Ramos (cell line): Measurements from ENCODE around the gene STC2.

Experiments
- in situ Hi-C: fragments of 300-500 bp; cut with MboI; formaldehyde crosslinking; loops from one replicate; pipeline ENCODE4 v1.14.3; 2022; ENCODE audit warnings: low sequenced_read_pairs; ENCODE audit not compliant: unreplicated experiment

STC2 gene

DNA sequence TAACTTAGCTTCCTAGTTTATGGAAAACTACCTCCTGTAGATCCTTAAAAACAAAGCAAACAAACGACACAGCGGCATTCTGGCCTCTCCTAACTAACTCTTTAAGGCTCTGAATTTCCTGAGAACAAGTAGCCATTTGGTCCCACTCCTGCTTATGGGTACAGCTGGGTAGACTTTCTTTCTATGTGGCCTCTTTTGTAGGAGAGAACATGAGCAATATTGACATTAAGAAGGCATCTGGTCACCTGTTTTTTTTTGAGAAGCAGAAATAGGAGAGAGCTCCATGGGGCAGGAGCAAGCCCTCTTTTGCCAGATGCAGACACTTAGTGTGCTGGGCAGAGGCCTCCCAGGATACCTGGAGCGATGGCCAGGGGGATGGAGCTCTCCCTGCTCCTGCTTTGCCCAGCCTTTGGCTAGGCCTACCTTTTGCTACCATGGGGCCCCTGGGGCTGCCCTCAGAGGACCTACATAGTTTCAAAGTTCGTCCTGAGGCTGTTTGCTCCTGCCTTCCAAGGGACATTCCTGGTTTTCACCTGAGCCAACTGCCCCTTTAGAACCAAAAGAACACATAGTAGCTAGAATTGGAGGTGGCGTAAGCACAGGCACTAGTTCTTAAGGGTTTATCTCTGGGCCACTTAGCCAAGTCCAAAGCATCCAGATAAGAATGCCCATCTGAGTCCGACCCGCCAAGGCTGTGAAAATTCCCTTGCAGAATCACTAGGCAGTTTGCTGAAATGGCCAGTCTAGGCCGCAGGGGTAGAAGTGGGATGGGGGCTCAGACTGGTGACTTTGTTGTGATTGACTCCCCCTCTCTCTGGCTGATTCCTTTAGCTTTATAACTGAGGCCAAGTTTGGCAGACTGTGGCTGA is 2.4 kb upstream of the STC2 start:
- in situ Hi-C loops, result loop anchor here (25.0 kb wide), 1 partner anchor 618 kb away; no protein-coding TSS in a partner anchor

DNA sequence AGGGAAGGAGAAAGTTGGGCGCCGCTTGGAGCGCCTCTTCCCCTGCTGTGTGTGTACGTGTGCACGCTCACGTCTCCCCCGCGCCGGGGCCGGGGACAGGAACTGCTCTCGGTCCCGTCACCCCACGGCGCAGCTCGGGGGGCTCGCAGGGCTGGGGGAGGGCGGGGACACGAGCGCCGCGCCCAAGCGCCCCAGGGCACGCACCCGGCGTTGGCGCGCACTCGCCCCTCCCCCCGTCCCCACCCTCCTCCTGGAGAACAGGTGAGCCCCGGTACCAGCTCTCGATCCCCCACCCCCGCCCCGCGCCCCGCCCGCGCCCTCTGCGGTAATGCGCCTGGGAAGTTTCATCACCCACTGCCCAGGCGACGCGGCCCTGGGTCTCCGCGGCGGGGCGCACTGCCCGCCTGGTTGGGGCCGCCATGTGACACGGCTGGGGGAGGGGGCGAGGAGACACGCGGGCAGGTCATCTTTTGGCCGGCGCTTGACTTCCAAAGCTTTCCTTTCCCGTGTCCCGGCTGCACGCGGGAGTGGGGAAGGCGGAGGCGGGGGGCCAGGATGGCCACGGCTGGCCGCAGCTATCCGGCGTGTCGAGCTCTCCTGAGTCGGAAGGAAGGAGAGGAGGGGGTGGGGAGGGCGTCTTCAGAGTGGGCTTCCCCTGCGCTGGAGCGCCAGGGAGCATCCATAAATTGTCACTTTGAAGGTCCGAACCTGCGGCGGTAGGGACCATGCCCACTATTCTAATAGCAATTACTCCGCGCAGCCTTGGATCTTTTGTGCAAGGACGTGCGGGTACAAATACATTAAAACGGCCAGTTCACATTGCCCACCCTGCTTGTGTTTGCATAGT is 1.5 kb upstream of the STC2 start:
- in situ Hi-C loops, result loop anchor here (25.0 kb wide), 1 partner anchor 617 kb away; no protein-coding TSS in a partner anchor

DNA sequence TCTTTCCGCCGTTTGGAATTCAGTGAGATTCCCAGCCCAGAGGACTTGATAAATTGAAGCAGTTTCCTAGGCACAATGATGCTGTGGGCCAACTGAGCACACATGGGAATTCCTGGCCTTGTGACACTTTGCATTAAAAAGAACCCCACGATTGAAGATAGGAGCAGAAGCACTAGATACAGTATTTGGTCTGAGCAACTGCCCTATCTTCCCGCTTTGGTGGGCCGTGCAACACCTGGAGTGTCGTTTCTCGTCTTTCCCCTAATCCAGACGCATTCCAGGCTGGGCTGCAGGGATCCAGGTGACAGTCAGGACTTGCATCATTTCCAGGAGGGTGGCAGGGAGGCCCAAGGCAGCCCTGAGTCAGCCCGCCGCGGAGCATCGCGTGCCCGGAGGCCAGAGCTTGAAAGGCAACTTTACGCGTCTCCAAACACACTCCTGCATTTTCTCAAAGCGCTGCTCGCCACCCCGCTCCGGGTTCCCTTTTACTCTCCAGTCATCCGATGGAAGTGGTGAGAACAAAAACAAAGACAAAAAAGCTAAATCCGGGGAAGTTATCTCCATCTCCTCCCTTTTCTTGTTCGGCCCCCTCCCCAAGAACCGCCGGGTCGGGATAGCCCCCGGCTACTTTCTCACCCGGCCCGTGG is 753 bp upstream of the STC2 start:
- in situ Hi-C loops, result loop anchor here (25.0 kb wide), 1 partner anchor 617 kb away; no protein-coding TSS in a partner anchor

DNA sequence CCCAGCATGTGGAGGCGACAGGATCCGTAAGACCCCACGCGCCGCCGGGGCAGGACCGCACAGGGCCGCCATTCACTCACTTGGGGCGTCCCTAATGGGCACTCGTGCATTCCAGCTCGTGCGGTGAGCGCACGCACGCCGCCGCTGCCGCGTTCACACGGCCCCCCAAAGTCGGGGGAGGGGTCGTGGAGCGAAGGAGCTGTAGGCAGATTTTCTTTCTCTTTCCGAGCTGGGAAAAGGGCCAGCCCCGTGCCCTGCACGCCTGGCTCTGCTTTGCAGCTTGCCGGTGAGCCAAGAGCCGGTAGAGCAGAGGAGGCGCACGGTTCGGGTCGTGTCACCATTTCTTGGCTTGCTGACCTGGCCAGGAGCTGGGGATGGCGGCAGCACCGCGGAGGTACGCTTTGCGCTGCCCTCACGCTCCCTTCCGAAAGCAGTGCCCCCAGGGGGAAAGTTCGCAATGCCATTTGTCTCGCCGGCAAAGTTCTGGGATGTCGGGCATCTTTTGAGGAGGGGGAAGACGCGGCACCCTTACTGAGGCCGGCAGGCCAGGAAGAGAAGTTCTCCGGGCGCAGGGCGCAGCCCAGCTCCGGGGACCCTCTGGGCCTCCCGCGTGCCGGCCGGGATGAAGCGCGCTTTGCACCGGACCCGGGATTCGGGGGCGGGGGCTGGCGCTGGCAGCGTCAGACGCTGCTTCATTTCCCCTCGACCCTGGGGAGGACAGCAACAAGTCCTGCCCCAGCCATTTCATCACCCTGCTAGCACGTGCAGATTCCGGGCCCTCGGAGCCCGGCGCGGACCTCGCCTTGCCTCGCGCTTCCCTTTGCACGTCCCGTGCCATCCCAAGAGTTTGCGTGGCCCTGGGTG is 898 bp downstream of the STC2 start:
- in situ Hi-C loops, result loop anchor here (25.0 kb wide), 1 partner anchor 615 kb away; no protein-coding TSS in a partner anchor

DNA sequence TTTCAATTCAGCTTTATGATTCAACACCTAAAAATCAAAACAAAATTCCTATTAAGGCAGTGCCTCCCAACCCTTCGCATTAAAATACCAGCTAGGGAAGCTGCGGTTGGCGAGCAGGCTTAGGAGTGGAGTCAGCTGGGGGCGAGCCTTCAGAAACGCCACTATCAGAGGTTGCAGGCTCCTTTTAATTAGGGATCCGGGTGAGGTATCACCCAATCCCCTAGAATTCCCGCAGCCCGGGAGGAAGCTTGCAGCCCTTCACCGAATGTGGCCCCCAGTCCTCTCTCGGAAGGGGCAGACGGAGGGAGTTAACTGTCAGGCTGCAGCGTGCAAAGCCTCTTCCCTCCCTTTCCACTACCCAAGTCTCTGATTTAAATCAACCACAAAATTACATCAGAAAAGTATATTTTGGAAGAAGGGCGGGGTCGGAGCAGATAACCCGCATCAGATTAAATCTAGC is 1.7 kb downstream of the STC2 start:
- in situ Hi-C loops, result loop anchor here (25.0 kb wide), 1 partner anchor 614 kb away; no protein-coding TSS in a partner anchor

DNA sequence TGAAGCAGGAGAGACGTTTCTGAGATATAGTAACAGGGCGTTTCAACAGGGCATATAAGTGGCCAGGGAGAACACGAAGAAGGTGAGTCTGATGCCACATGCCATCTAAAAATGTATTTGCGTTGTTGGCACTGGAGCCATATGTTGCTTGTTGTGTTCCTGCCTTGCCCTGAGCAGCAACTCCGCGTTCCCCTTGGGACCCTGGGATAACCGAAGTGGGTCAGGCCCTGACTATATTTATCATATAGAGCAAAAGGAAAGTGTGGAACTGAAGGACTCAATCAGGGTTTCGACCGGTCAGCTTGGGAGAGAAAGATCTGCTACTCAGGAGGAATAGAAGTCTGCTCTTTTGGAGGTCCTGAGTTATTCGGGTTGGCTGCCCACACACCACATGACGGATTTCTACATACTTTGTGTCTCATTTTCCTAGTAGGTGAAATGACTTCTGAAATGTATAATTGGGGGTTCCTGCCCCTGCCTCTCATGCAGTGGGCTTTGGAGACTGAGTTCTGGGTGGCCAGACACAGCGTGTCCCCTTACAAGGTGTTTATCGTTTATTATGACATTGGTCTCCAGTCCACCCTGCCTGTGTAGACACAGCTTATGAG is 3.0 kb downstream of the STC2 start:
- in situ Hi-C loops, result loop anchor here (25.0 kb wide), 1 partner anchor 613 kb away; no protein-coding TSS in a partner anchor

DNA sequence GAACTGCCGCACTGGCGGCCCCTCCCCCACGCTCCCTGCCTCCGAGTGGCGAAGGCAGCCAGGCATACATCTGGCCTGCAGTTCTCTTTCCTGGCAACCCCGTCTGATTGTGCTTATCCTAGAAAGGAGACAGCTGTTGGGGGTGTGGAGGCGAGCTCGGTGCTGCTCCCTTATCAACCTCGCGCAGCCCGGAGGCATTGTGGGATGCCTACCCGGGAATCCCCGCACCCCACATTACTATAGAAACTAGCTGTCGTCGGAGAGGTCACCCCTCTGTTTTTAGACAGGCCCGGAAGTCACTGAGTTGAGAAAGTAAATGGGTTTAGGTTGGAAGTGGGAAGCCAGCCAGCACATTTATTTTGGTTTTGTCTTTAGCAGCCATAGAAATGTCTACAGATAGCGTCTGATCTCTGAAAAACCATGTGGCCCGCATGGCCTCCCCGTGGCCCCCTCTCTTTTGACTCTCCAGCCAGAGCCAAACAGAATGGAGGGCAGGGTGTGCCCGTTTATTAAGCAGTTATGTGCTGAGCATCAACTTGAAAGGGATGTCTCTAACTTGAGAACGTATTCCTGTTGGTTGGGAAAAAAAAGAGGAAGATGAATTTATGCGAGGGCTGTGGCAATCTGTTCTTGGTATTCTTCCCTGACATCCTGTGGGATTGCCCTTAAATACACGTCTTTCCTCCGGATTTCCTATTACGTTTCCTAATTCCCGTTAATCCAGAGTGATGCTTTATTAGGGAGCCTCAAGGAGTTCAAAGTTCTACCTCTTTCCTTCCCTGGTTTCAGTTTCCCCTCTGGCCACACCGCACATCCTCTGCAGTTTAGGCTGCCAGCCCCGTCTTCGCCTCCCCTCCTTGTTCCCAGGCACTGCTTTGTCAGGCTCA is 3.9 kb downstream of the STC2 start:
- in situ Hi-C loops, result loop anchor here (25.0 kb wide), 1 partner anchor 612 kb away; no protein-coding TSS in a partner anchor

DNA sequence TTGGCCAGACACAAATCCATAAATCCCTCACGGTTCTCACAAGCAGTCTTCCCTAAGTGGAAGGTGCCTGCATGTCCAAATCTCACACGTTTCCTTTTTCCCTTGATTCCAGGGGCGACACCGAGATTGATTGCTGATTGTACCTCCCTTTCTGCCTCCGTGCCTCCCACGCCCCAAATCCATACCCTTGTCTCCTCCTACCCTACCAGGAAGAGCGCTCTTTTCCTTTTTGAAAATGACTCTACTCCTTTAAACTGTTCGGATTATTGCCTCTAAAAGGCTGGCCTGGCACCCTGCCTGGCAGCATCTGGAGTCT is 4.5 kb downstream of the STC2 start:
- in situ Hi-C loops, result no loop called here

DNA sequence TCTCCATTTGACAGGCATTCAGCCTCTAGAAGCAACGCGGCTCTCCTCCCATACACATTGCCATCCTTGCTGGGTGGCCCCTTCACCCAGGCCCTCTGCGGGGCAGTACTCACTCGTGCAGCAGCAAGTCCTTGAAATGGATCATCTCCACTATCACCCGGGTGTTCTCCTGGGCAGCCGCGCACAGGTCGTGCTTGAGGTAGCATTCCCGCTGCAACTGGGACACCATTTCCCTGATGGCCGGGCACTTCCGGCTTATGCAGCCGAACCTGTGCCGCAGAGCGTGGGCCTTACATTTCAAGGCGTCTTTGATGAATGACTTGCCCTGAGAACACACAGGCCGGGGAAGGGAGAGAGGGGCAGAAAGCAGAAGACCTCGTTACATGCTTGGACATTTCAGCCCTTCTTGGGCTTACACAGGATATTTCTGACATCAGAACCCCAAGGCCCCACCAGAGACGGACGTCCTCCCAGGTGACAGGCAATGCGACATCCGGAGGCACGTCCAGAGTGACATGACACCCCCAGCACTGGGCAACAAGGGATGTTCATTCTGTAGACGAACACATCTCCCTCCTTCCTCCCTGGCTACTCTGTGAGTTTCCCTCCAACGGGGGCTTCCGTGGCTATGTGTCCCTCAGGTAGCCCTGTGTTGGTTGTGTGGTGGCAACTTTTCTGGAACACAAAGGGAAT is 5.0 kb downstream of the STC2 start:
- in situ Hi-C loops, result no loop called here

DNA sequence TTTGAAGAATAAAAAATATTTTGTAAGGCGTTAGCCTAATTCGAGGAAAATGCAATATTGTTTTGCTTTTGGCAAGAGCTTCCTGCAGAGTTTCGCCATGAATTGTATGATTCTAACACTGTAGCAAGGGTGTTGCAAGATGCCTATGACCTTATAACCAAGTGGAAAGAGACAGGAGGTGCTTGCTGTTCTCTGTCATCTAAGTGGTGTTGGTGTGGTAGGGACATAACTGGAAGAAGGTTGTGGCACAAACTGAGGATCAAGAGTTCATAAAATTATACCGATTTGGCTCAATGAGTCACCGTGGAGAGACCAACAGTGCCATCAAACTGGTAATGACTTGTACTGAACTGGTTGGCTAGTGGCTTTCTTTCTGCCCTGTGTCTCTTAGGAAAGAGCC is 6.3 kb downstream of the STC2 start:
- in situ Hi-C loops, result no loop called here

DNA sequence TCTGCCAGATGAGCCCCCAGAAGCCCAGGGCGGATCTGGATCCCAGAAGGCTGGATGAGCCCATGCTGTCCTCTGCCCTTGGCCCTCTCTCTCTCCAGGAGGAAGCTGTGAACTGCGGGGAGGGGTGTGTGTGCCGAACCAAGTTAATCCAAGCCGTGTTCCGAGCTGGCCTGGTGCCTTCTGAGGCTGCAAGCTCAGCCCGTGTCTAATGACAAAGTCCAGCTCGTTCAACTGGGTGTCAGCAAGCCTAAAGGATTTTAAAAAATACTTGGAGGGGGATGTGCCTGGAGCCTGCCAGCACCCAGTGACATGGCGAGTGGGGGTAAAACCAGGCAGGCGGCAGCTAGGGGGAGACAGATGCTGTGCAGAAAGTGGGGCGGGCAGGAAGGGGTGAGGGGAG is 8.0 kb downstream of the STC2 start:
- in situ Hi-C loops, result no loop called here

DNA sequence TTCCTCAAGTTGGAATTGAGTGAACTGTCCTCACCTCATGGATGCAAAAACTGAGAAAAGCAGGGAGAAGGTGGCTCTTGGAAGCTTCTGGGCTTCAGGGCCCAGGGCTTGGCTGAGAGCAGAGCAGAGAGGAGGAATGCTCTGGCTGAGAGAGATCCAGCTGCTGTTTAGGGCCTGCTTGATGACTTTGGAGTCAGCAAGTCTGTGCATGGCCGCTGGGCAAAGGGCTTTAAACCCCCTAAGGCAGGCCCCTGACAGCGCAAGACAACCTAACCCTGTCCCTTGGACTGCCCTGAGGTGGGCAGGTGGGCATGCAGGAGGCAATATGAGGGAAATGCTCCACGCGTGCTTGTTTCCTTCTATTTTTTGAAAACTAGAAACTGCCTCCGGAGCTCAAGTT is 8.6 kb downstream of the STC2 start:
- in situ Hi-C loops, result no loop called here

DNA sequence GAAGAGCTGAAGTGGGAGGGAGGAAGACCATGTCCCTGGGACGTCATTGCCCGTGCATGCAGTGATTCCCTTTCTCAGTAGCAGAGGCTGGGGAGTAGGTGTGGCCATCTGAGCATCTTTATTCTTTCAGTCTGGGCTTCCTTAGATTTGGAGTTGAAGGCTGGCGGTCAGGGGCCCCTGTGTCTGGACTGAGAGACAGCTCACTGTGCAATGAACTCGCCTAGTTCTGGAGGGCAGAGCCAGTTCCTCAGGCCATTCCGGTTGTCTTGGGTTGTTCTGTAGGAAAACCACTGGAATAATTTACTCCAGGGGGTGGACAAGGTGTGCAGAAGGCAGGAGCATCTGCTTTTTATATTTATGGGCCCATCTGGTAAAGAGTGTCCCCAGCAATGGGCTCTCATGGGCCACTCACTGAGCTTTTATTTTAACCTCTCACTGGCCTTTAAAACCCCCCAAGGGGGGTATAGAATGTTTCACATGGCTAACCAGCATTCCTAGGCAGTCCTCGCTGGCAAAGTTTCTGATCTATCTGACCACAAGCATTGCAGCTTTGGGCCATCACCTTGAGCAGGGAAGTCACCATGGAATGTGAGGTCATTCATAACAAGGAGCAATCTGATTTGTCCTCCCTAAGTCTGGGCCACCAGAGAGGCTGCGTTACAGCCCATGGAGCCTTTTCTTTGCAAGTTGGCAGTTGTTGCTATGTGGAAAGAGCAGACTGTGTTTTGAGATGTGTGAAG is 9.2 kb downstream of the STC2 start:
- in situ Hi-C loops, result no loop called here

DNA sequence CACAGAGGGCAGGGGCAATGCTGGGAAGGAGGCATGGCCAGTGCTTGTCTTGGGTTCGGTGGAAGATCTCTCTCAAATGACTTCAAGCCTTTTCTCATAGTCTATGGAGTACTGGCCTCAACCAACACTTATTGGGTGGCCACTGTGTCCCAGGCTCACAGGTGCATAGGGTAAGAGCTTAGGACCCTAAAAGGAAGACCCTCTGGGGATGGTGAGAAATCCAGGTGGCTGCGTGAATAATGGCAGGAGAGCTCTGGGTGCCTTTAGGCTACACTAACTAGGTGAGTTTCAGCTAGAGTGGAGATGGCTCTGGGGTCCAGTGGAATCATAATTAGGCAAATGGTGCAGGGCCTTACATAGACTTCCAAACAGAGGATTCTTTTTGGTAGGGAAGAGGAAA is 9.9 kb downstream of the STC2 start:
- in situ Hi-C loops, result no loop called here

DNA sequence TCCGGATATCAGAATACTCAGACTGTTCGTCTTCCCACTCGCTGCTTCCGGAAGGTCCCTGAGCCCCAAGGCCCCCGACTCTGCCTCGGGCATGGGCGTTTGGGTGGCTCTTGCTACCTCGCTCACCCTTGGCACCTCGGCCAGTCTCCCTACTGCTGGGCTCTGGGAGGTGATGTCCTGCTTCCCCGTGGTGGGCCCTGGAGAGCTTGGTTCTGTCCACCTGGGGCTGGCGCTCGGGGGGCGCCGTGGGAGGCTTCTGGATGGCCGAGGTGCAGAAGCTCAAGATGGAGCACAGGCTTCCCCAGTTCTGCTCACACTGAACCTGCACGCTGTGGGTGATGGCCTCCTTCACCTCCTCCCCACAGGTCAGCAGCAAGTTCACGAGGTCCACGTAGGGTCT is 10.4 kb downstream of the STC2 start:
- in situ Hi-C loops, result no loop called here

DNA sequence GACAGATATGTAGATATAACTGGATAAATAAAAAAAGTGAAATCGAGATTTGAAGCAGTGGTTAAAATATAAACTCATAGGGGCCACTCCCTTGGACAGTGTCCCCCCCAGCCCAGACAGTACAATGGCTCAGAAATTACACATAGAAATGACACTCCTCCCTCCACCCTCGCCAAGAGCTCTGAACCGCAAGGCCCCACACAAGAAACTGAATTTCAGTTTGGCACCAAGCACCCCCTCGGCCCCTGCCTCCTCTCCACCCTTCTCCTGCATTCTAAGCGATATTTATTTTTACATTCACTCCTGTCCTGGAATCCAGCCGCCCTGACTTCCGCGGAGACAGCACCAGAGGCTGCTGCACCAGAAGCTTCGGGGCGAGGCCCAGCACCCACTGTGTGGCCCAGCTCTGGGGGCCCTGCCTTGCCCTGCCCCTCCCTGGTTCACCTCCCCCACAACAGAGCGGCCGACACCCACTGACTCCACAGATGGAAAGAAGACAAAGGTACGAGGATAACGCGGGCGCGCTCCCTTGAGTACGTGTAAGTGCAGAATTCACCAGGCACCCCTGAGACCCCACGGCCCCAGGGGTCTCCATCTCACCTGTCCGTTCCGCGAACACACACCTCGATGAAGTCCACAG is 11.0 kb downstream of the STC2 start:
- in situ Hi-C loops, result no loop called here
